RCC 7860 (cell line): Measurements from ENCODE around the gene KCNN3.
A peak's percentile ranks its signal among the peaks of the same experiment; 100 is the strongest.

Experiments used
- DNase-seq: peaks from one replicate; pipeline ENCODE4 v3.0.0-alpha.2; 2015; ENCODE audit warnings: low spot score
- FAIRE-seq: peaks from 2 replicates; lab custom pipeline; 2012; peaks lifted over from hg19 to GRCh38; lab: Jason Lieb, UNC

KCNN3 gene

GRCh38 chr1:154863315-154864174 lies 6.5 kb downstream of the KCNN3 start:
- FAIRE-seq (peak; percentile 64), DNase-seq (peak; percentile 79)

GRCh38 chr1:154862907-154863306 lies 7.2 kb downstream of the KCNN3 start:
- FAIRE-seq, result no peak
- DNase-seq, result no peak

- FAIRE-seq (no peak), DNase-seq (no peak)
These were observed 8.4 kb downstream of the KCNN3 start for GRCh38 chr1:154861607-154862094.

- DNase-seq (peak; percentile 6), FAIRE-seq (no peak)
These were observed 9.8 kb downstream of the KCNN3 start for GRCh38 chr1:154860156-154860870.

GRCh38 chr1:154859786-154860155 lies 10.3 kb downstream of the KCNN3 start:
- no peak for FAIRE-seq

GRCh38 chr1:154859151-154859785 lies 10.8 kb downstream of the KCNN3 start:
- FAIRE-seq (no peak), DNase-seq (no peak)

More at GRCh38 chr1:154859786-154860155, 10.3 kb downstream of the KCNN3 start:
- DNase-seq, result no peak

- no peak for FAIRE-seq
- no peak for DNase-seq
These were observed 12.5 kb downstream of the KCNN3 start for GRCh38 chr1:154857441-154858215.

- no peak for FAIRE-seq
- no peak for DNase-seq
These were observed 13.1 kb downstream of the KCNN3 start for GRCh38 chr1:154857022-154857421.

- FAIRE-seq, result no peak
- no peak for DNase-seq
These were observed 13.5 kb downstream of the KCNN3 start for GRCh38 chr1:154856544-154856943.

- no peak for FAIRE-seq
- no peak for DNase-seq
These were observed 14.0 kb downstream of the KCNN3 start for GRCh38 chr1:154856049-154856448.

- FAIRE-seq, result no peak
- DNase-seq, result no peak
These were observed 14.8 kb downstream of the KCNN3 start for GRCh38 chr1:154855186-154855851.

- DNase-seq (no peak), FAIRE-seq (no peak)
These were observed 17.2 kb downstream of the KCNN3 start for GRCh38 chr1:154852845-154853244.

GRCh38 chr1:154851392-154852177 lies 18.5 kb downstream of the KCNN3 start:
- DNase-seq, result no peak
- FAIRE-seq, result no peak

GRCh38 chr1:154849645-154850131 lies 20.4 kb downstream of the KCNN3 start:
- no peak for DNase-seq
- no peak for FAIRE-seq

- FAIRE-seq, result no peak
- DNase-seq, result no peak
These were observed 21.1 kb downstream of the KCNN3 start for GRCh38 chr1:154848983-154849382.

- no peak for DNase-seq
- FAIRE-seq, result no peak
These were observed 22.2 kb downstream of the KCNN3 start for GRCh38 chr1:154847891-154848290.

- DNase-seq, result no peak
These were observed 23.3 kb downstream of the KCNN3 start for GRCh38 chr1:154846565-154847442.

GRCh38 chr1:154845879-154846278 lies 24.2 kb downstream of the KCNN3 start:
- DNase-seq, result no peak
- FAIRE-seq, result no peak

More at GRCh38 chr1:154846565-154847442, 23.3 kb downstream of the KCNN3 start:
- FAIRE-seq, result no peak
